Choroid plexus epithelial cell (primary cell): ENCODE measurements around the gene ADI1.
A peak's percentile ranks its signal among the peaks of the same experiment; 100 is the strongest.

Experiments
- DNase-seq: peaks from one replicate; pipeline ENCODE4 v3.0.0-alpha.2; 2010; ENCODE audit warnings: low read depth
- H3K4me3 ChIP-seq: 2 replicates; pipeline ENCODE4 v1.5.1; 2011; ENCODE audit warnings: low read depth, mild to moderate bottlenecking, control low read depth, low read length, moderate library complexity
- CTCF ChIP-seq: conservative IDR thresholded peaks from 2 replicates; pipeline ENCODE4 v1.5.1; 2011; ENCODE audit warnings: low read depth, mild to moderate bottlenecking, control low read depth, inconsistent platforms, low read length, moderate library complexity

Gene ADI1

GRCh38 chr2:3466966-3467365 lies 52.4 kb downstream of the ADI1 start:
- TF ChIP-seq CTCF: no peak
- no peak for DNase-seq
- no peak overlapping the region for H3K4me3 ChIP-seq

- H3K4me3 ChIP-seq: no peak overlapping the region
- no peak for TF ChIP-seq CTCF
- DNase-seq: no peak
Observed at GRCh38 chr2:3466482-3466863, 52.9 kb downstream of the ADI1 start.

GRCh38 chr2:3465844-3466481 lies 53.4 kb downstream of the ADI1 start:
- peak; percentile 94 for DNase-seq
- no peak overlapping the region for H3K4me3 ChIP-seq
- TF ChIP-seq CTCF: no peak

GRCh38 chr2:3465328-3465727 lies 54.0 kb downstream of the ADI1 start:
- no peak for TF ChIP-seq CTCF
- H3K4me3 ChIP-seq: no peak overlapping the region
- DNase-seq: no peak

GRCh38 chr2:3464401-3465005 lies 54.8 kb downstream of the ADI1 start:
- TF ChIP-seq CTCF: no peak
- DNase-seq: no peak
- H3K4me3 ChIP-seq: no peak overlapping the region

- no peak for DNase-seq
- no peak overlapping the region for H3K4me3 ChIP-seq
Observed at GRCh38 chr2:3463944-3464343, 55.4 kb downstream of the ADI1 start.

More at GRCh38 chr2:3463944-3464343, 55.4 kb downstream of the ADI1 start:
- no peak for TF ChIP-seq CTCF
